ENCODE results near the gene EMX1. TPM values are rescaled to one million over a fixed set of nuclear protein-coding genes. Genes with fewer than 3 reads are reported as not detected.

EMX1 gene
- total RNA-seq, 1 donor from 2014 or later, result 8.2 TPM

GRCh38 chr2:72959554-72959953, 42.2 kb downstream of the EMX1 start:
- TF ChIP-seq, protein P1, sequence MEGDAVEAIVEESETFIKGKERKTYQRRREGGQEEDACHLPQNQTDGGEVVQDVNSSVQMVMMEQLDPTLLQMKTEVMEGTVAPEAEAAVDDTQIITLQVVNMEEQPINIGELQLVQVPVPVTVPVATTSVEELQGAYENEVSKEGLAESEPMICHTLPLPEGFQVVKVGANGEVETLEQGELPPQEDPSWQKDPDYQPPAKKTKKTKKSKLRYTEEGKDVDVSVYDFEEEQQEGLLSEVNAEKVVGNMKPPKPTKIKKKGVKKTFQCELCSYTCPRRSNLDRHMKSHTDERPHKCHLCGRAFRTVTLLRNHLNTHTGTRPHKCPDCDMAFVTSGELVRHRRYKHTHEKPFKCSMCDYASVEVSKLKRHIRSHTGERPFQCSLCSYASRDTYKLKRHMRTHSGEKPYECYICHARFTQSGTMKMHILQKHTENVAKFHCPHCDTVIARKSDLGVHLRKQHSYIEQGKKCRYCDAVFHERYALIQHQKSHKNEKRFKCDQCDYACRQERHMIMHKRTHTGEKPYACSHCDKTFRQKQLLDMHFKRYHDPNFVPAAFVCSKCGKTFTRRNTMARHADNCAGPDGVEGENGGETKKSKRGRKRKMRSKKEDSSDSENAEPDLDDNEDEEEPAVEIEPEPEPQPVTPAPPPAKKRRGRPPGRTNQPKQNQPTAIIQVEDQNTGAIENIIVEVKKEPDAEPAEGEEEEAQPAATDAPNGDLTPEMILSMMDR (conservative IDR thresholded peaks at IDR 0.05; ENCODE audit: low read depth, low read length), result no peak
- DNase-seq (ENCODE audit: low read depth), result no peak
- H3K4me3 ChIP-seq (ENCODE audit: low read depth, low read length), result no peak overlapping the region

GRCh38 chr2:72959995-72960981, 43.0 kb downstream of the EMX1 start:
- DNase-seq (ENCODE audit: low read depth), result no peak
- TF ChIP-seq, protein P1 (conservative IDR thresholded peaks at IDR 0.05; ENCODE audit: low read depth, low read length), result no peak
- no peak overlapping the region for H3K4me3 ChIP-seq (ENCODE audit: low read depth, low read length)

DNA sequence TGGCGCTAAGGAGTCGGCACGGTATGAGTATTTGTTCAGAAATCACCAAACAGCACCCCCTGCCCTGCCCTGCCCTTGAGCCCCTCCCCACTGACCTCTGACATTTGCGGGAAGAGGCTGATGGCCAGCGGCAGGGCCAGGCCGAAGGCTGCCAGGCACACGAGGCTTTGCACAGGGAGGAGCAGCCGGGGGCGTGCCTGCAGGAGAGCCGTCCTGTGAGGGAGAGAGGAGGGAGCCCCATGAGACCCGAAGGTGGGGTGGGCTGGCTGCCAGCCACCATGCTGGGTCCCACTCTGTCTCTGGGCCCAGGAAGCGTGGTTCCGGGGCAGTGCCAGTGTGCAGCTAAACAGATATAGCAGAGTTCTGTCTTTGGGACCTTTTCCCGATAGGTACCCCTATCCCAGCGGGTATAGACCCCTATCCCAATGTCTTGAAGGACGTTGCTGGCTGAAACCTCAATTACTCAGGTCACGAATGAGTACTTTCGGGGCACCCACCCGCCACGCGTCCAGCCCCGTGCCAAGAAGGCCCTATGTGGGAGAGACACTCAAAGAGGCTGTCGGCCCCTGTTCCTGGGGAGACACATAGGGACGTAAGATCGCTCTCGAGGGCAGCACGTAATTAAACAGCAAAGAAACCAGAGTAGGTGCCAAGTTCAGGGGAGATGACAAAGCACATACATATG, 43.9 kb downstream of the EMX1 start:
- DNase-seq (ENCODE audit: low read depth), result no peak
- no peak overlapping the region for H3K4me3 ChIP-seq (ENCODE audit: low read depth, low read length)
- TF ChIP-seq, protein P1 (conservative IDR thresholded peaks at IDR 0.05; ENCODE audit: low read depth, low read length), result no peak

- no peak for DNase-seq (ENCODE audit: low read depth)
- H3K4me3 ChIP-seq (ENCODE audit: low read depth, low read length), result no peak overlapping the region
- TF ChIP-seq, protein P1 (conservative IDR thresholded peaks at IDR 0.05; ENCODE audit: low read depth, low read length), result no peak
Measured at GRCh38 chr2:72961853-72962468, 44.6 kb downstream of the EMX1 start.

GRCh38 chr2:72962911-72963310, 45.6 kb downstream of the EMX1 start:
- TF ChIP-seq, protein P1 (conservative IDR thresholded peaks at IDR 0.05; ENCODE audit: low read depth, low read length), result no peak

DNA sequence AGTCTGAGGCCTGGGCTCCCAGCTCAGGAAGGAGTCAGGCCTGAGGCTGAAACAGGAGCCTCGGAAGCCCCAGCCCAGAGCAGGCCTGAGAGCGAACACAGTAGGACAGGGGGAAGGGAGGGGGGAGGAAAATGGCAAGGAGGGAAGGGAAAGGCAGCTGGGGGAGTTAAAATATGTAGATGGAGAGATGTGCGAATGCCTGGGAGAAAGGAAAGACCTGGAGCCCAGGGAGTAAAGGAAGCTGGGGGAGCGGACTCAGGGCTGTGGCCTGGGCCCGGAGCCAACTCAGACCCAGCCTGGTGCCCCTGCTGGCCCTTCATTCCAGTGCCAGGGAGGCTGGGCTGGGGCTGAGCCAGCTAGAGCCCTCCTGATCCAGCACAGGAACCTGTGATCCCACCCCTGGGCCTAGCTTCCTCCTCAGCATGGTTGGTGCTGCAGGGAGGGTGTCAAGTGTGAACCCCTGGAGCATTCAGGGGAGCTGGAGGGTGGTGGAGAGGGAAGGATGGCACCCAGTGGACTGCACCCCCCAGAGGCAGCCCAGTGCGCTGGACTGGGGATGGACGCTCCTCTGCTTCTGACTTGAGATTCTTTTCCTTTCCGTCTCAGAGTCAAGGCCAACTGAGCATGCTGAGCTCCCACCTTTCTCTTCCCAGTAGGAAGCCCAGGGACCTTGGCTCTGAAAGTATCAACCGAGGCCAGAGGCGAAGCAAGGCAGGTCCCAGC, 46.3 kb downstream of the EMX1 start:
- TF ChIP-seq, protein P1 (conservative IDR thresholded peaks at IDR 0.05; ENCODE audit: low read depth, low read length), result no peak

More at GRCh38 chr2:72962911-72963310, 45.6 kb downstream of the EMX1 start:
- H3K4me3 ChIP-seq (ENCODE audit: low read depth, low read length), result no peak overlapping the region
- no peak for DNase-seq (ENCODE audit: low read depth)

More for the DNA sequence above, 46.3 kb downstream of the EMX1 start:
- DNase-seq (ENCODE audit: low read depth), result no peak
- H3K4me3 ChIP-seq (ENCODE audit: low read depth, low read length), result no peak overlapping the region

Measured in epithelial cell of proximal tubule (primary cell).